ENCODE results near the gene INPP5F.

- TF ChIP-seq, protein P1, sequence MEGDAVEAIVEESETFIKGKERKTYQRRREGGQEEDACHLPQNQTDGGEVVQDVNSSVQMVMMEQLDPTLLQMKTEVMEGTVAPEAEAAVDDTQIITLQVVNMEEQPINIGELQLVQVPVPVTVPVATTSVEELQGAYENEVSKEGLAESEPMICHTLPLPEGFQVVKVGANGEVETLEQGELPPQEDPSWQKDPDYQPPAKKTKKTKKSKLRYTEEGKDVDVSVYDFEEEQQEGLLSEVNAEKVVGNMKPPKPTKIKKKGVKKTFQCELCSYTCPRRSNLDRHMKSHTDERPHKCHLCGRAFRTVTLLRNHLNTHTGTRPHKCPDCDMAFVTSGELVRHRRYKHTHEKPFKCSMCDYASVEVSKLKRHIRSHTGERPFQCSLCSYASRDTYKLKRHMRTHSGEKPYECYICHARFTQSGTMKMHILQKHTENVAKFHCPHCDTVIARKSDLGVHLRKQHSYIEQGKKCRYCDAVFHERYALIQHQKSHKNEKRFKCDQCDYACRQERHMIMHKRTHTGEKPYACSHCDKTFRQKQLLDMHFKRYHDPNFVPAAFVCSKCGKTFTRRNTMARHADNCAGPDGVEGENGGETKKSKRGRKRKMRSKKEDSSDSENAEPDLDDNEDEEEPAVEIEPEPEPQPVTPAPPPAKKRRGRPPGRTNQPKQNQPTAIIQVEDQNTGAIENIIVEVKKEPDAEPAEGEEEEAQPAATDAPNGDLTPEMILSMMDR (IDR thresholded peaks at IDR 0.05; ENCODE audit: low read length) = no peak
- no peak for TF ChIP-seq EZH2 (IDR thresholded peaks at IDR 0.05; ENCODE audit: borderline replicate concordance, low read length)
Observed at GRCh38 chr10:119871881-119872609, 146.2 kb downstream of the INPP5F start.
